T-cell (primary cell): ENCODE results near the gene BORCS8. TPM values are rescaled to one million over a fixed set of nuclear protein-coding genes. Genes with fewer than 3 reads are reported as not detected.

Experiments used
- ATAC-seq, 4 experiments: fragments of 200-7000 bp in 3 of 4; fragments of 150-1000 bp in 1 of 4; cut with Tn5 transposase; replicated peaks in 1 of 4; 1 replicate in 3 of 4; 2 replicates in 1 of 4; pipeline ENCODE4 v1.10.0; 2021; ENCODE audit warnings: moderate library complexity in 3 of 4, mild to moderate bottlenecking in 2 of 4, moderate number of reproducible peaks in 1 of 4
- CTCF ChIA-PET, 2 donors: fragments of 300-600 bp; sonication (Branson Sonifier 250); formaldehyde crosslinking; loops; one replicate each; lab custom pipeline; 2022; ENCODE audit warnings: antibody characterized with exemption in 2 of 2; lab: Charles Lee
- POLR2A ChIA-PET, 2 donors: fragments of 300-600 bp; sonication (Branson Sonifier 250); formaldehyde crosslinking; loops; one replicate each; lab custom pipeline; 2022; ENCODE audit warnings: antibody characterized with exemption in 2 of 2; lab: Charles Lee
- DNase-seq, 35 experiments: peaks; one replicate each; pipeline versions ENCODE4 v3.0.0 to v3.0.0-alpha.2; 2013 to 2023
- H3K27ac ChIP-seq: one replicate; pipeline ENCODE4 v1.5.1; 2013; ENCODE audit warnings: low read length
- H3K27me3 ChIP-seq, 2 experiments: replicated peaks in 1 of 2; 1 replicate in 1 of 2; 2 replicates in 1 of 2; pipeline versions ENCODE4 v1.6.1 to v1.7.0; 2013; ENCODE audit warnings: low read length in 1 of 2, mixed read lengths in 1 of 2; ENCODE audit not compliant: control insufficient read depth in 2 of 2, insufficient read depth in 2 of 2; ENCODE audit errors: extremely low read depth in 1 of 2
- H3K36me3 ChIP-seq, 2 donors: 1 replicate in 1 of 2; 2 replicates in 1 of 2; pipeline versions ENCODE4 v1.6.1 to v1.7.0; 2013; ENCODE audit warnings: low read length in 1 of 2; ENCODE audit not compliant: control insufficient read depth in 2 of 2, insufficient read depth in 1 of 2; ENCODE audit errors: extremely low read depth in 1 of 2
- H3K4me1 ChIP-seq, 2 experiments: 1 replicate in 1 of 2; 2 replicates in 1 of 2; pipeline versions ENCODE4 v1.6.1 to v1.7.0; 2013; ENCODE audit warnings: low read length in 2 of 2, mixed read lengths in 1 of 2; ENCODE audit not compliant: insufficient read depth in 2 of 2, control insufficient read depth in 1 of 2; ENCODE audit errors: extremely low read depth in 1 of 2
- H3K4me3 ChIP-seq, 2 donors: 1 replicate in 1 of 2; 2 replicates in 1 of 2; pipeline versions ENCODE4 v1.5.1 to v1.7.0; 2013; ENCODE audit warnings: mild to moderate bottlenecking in 2 of 2, low read length in 1 of 2, moderate library complexity in 1 of 2; ENCODE audit not compliant: control insufficient read depth in 1 of 2; ENCODE audit errors: extremely low read depth in 1 of 2
- H3K9me3 ChIP-seq: 2 replicates; pipeline ENCODE4 v1.7.0; 2013
- H3K27ac Mint-ChIP-seq, 2 donors: one replicate each; pipeline ENCODE4 v1.8.0; 2020 to 2021; ENCODE audit warnings: mild to moderate bottlenecking in 2 of 2, mixed read lengths in 2 of 2
- H3K27me3 Mint-ChIP-seq, 2 donors: one replicate each; pipeline ENCODE4 v1.8.0; 2021 to 2022; ENCODE audit warnings: mixed read lengths in 2 of 2
- H3K36me3 Mint-ChIP-seq: one replicate; pipeline ENCODE4 v1.8.0; 2021; ENCODE audit warnings: mixed read lengths
- H3K4me1 Mint-ChIP-seq, 3 donors: one replicate each; pipeline ENCODE4 v1.8.0; 2020 to 2022; ENCODE audit warnings: mixed read lengths in 3 of 3, mild to moderate bottlenecking in 1 of 3
- H3K4me3 Mint-ChIP-seq, 3 donors: one replicate each; pipeline ENCODE4 v1.8.0; 2020 to 2022; ENCODE audit warnings: mild to moderate bottlenecking in 3 of 3, mixed read lengths in 3 of 3, moderate library complexity in 3 of 3
- H3K9me3 Mint-ChIP-seq, 3 donors: one replicate each; pipeline ENCODE4 v1.8.0; 2020 to 2022; ENCODE audit warnings: mixed read lengths in 3 of 3
- WGBS: methylation state at CpG from one replicate; pipeline ENCODE4 v1.1.5; 2013; ENCODE audit warnings: missing lambda C conversion rate; ENCODE audit not compliant: insufficient coverage; 5-methylcytosine and 5-hydroxymethylcytosine counted together
- total RNA-seq, 35 experiments: library from RNA in 6 of 35; stranded (reverse) in 6 of 35; fragments of 120-200 nt in 1 of 35; gene quantifications; one replicate each; pipeline versions ENCODE4 v1.2.1 to v1.2.4 and lab custom pipeline; 2013 to 2026

BORCS8 gene
- total RNA-seq, 5 donors from 2014 or later (not counting 1 experiment from before 2014, with no cell fraction given) = 16.5 to 44.3 (median 35.5) TPM

DNA sequence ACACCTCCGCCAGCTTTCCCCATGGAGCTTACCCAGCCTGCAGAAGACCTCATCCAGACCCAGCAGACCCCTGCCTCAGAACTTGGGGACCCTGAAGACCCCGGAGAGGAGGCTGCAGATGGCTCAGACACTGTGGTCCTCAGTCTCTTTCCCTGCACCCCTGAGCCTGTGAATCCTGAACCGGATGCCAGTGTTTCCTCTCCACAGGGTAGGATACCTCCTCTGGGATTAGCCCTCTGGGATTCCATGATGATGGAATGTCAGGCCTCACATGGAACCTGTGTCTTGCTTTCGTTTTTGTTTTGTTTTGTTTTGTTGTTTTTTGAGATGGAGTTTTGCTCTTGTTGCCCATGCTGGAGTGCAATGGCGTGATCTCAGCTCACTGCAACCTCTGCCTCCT, 2.0 kb upstream of the BORCS8 start:
- CTCF ChIA-PET = no interaction called here
- Mint-ChIP-seq H3K27me3 (no peaks in the 10 kb centered on the region), H3K4me1 (peaks cover 48 to 58% (median 49%) of the 10 kb centered on the region in 3 donors)

DNA sequence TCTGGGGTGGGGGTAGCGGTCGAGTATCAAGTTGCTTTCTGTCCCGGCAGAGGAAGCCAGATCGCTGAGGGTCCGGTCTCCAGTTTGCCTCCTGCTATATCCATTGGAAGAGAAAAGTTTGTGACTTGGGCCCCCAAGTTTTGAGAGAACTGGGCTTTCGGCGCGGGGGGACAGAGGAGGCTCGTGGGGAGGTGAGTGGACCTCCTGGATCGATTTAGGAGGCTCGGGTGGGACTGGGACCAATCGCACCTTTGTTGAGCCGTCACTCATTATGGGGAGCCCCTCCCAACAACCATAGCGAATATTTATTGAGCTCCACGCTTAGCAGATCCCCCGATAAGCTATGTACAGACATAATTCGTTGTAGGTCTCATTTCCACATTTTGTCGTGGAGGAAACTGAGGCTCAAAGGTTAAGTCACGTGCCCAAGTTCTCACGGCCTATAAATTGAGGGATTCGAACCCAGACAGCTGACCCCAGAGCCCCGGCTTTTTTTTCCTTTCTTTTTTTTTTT, 1.0 kb upstream of the BORCS8 start:
- H3K9me3 Mint-ChIP-seq = no peaks in the 10 kb centered on the region
- peaks cover 9 to 52% of the 10 kb centered on the region in 2 experiments for H3K4me1 ChIP-seq
- no peaks in the 10 kb centered on the region for H3K27me3 ChIP-seq
- H3K4me3 Mint-ChIP-seq = peak overlapping the region; percentile 96 to 98 (median 96)
- WGBS = under 1% methylated on average over 15 of the region's 22 CpGs
- H3K27me3 Mint-ChIP-seq = no peaks in the 10 kb centered on the region
- H3K27ac ChIP-seq = peak overlapping the region; percentile 72
- H3K36me3 Mint-ChIP-seq = peaks cover 9% of the 10 kb centered on the region
- ChIA-PET CTCF (interaction anchor here in 1 of 2 donors (0.6 to 1.0 kb wide), 3 partner anchors 10 to 1640 kb away, joined by 5 to 6 read pairs (median 5); partner anchors contain the start of gene NR2C2AP), POLR2A (interaction anchor here in 1 of 2 donors (0.7 to 0.9 kb wide), 2 partner anchors 10 to 11 kb away, joined by 3 read pairs; partner anchors contain the start of gene NR2C2AP)
- peak in 2 of 35 experiments; percentile 7 to 42 for DNase-seq
- peak overlapping the region; percentile 99 for H3K27ac Mint-ChIP-seq
- H3K4me1 Mint-ChIP-seq = peaks cover 54 to 62% (median 54%) of the 10 kb centered on the region in 3 donors
- no peaks in the 10 kb centered on the region for H3K9me3 ChIP-seq
- H3K36me3 ChIP-seq = peaks cover 4 to 15% of the 10 kb centered on the region in 2 donors
- ATAC-seq = peak in 1 of 4 experiments; percentile 3
- peak overlapping the region; percentile 88 to 95 for H3K4me3 ChIP-seq

More for the DNA sequence above, 2.0 kb upstream of the BORCS8 start:
- 92% methylated on average over 2 of the region's 5 CpGs for WGBS
- H3K27ac Mint-ChIP-seq = peak overlapping the region; percentile 55 to 66
- DNase-seq (no peak), ATAC-seq (no peak)
- no peaks in the 10 kb centered on the region for H3K27me3 ChIP-seq
- H3K9me3 ChIP-seq = no peaks in the 10 kb centered on the region
- H3K27ac ChIP-seq = no peak overlapping the region
- H3K4me3 ChIP-seq = no peak overlapping the region
- no peaks in the 10 kb centered on the region for H3K9me3 Mint-ChIP-seq
- peaks cover 9 to 49% of the 10 kb centered on the region in 2 experiments for H3K4me1 ChIP-seq
- POLR2A ChIA-PET = no interaction called here
- peak overlapping the region; percentile 96 to 98 (median 96) for H3K4me3 Mint-ChIP-seq
- peaks cover 8 to 23% of the 10 kb centered on the region in 2 donors for H3K36me3 ChIP-seq
- H3K36me3 Mint-ChIP-seq = peaks cover 17% of the 10 kb centered on the region

DNA sequence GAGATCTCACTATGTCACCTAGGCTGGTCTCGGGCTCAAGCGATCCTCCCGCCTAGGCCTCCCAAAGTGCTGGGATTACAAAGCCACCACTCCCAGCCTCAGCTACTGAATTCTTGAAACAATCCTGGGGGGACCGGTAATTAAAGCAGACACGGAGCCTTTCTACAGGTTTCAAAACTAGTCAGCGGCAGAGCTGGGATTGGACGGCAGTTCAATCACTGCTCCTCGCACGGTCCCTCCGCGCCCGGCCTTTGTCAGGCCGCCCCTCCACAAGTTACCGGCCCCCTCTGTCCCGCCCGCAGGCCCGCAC, 229 bp downstream of the BORCS8 start:
- no peak for ATAC-seq

DNA sequence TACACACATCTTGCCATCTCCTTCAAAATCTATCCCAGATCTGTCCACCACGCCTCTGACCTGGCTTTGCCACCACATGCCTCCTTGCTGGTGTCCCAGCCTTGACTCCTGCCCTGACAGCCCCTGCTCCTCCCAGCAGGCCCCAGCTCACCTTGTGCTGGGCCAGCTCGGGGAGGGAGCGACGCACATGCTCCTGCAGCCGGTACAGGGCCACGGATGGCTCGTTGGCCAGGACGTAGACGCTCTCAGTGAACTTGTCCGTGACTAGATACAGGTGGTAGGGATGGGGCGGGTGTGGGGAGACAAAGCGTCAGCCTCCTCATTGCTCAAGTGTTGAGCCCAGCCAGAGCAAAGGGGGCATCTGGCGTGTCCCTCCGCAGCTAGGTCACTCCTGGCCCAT, 5.2 kb downstream of the BORCS8 start:
- Histone ChIP-seq H3K9me3 (no peaks in the 10 kb centered on the region), H3K27ac (no peak overlapping the region), H3K27me3 (no peaks in the 10 kb centered on the region), H3K36me3 (peaks cover 10 to 23% of the 10 kb centered on the region in 2 donors), H3K4me1 (peaks cover 9 to 37% of the 10 kb centered on the region in 2 experiments), H3K4me3 (no peak overlapping the region)
- 96% methylated on average over 14 of the region's 14 CpGs for WGBS
- ChIA-PET CTCF (no interaction called here), POLR2A (interaction anchor here in 1 of 2 donors (0.7 kb wide), 1 partner anchor 199 kb away, joined by 6 read pairs; no protein-coding TSS in a partner anchor)
- Mint-ChIP-seq H3K27me3 (no peaks in the 10 kb centered on the region), H3K27ac (no peak overlapping the region), H3K4me1 (peaks cover 29 to 41% (median 38%) of the 10 kb centered on the region in 3 donors), H3K9me3 (no peaks in the 10 kb centered on the region), H3K4me3 (no peak overlapping the region), H3K36me3 (peaks cover 26% of the 10 kb centered on the region)
- DNase-seq (no peak), ATAC-seq (no peak)

More for the DNA sequence above, 229 bp downstream of the BORCS8 start:
- Mint-ChIP-seq H3K4me1 (peaks cover 54 to 64% (median 54%) of the 10 kb centered on the region in 3 donors), H3K27me3 (no peaks in the 10 kb centered on the region), H3K4me3 (peak overlapping the region; percentile 96 to 98 (median 96)), H3K9me3 (no peaks in the 10 kb centered on the region), H3K27ac (peak overlapping the region; percentile 99), H3K36me3 (peaks cover 11% of the 10 kb centered on the region)
- 1% methylated on average over 17 of the region's 17 CpGs for WGBS
- Histone ChIP-seq H3K36me3 (peaks cover 0 to 8% of the 10 kb centered on the region in 2 donors), H3K27ac (peak overlapping the region; percentile 99), H3K4me3 (peak overlapping the region; percentile 95 to 97), H3K27me3 (no peaks in the 10 kb centered on the region), H3K4me1 (peaks cover 9 to 52% of the 10 kb centered on the region in 2 experiments), H3K9me3 (no peaks in the 10 kb centered on the region)
- ChIA-PET POLR2A (no interaction called here), CTCF (interaction anchor here (0.6 to 1.2 kb wide), 2 partner anchors 11 to 127 kb away, joined by 3 to 4 read pairs; no protein-coding TSS in a partner anchor)
- peak in 1 of 35 experiments; percentile 4 for DNase-seq

DNA sequence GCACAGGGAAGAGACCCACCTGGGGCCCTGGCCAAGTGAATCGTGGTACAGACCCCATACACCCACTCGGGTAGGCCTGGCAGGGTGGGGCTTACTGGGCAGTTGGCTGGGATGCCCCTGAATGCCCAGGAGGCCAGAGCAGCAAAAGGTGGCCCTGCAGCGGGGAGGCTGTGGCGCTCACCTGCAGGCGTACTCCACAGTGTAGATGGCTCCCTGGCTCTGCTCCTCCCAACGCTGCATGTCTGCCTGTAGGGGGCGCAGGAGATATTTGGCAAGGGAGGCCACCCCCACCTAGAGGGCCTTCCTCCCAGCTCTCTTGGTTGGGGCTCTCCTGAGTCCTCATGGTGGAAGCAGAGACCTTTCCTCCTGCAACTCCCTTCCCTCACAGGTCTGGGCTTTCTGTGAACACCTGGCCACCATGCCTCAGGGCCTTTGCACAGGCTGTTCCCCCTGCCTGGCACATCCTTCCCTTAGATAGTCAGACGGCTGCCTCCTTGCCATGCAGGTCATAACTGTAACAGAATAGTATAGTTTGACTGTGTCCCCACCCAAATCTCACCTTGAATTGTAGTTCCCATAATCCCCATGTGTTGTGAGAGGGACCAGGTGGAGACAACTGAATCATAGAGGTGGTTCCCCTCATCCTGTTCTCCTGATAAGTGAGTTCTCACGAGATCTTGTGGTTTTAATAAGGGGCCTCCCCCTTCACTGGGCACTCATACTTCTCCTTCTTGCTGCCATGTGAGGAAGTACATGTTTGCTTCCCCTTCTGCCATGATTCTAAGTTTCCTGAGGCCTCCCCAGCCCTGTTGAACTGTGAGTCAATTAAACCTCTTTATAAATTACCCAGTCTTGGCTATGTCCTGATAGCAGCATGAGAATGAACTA, 5.9 kb downstream of the BORCS8 start:
- Mint-ChIP-seq H3K4me1 (peaks cover 29 to 35% (median 34%) of the 10 kb centered on the region in 3 donors), H3K36me3 (peaks cover 30% of the 10 kb centered on the region), H3K9me3 (no peaks in the 10 kb centered on the region), H3K4me3 (no peak overlapping the region), H3K27me3 (no peaks in the 10 kb centered on the region), H3K27ac (peak overlapping the region in 1 of 2 donors; percentile 52)
- ATAC-seq (peak; percentile 84 to 89 (median 88)), DNase-seq (peak; percentile 21 to 76 (median 49))
- ChIA-PET POLR2A (interaction anchor here in 1 of 2 donors (0.5 kb wide), 1 partner anchor 39 kb away, joined by 3 read pairs; no protein-coding TSS in a partner anchor), CTCF (no interaction called here)
- Histone ChIP-seq H3K4me1 (peaks cover 6 to 31% of the 10 kb centered on the region in 2 experiments), H3K36me3 (peaks cover 14 to 29% of the 10 kb centered on the region in 2 donors), H3K27me3 (no peaks in the 10 kb centered on the region), H3K4me3 (no peak overlapping the region), H3K9me3 (no peaks in the 10 kb centered on the region), H3K27ac (no peak overlapping the region)
- WGBS = 76% methylated on average over 3 of the region's 9 CpGs

DNA sequence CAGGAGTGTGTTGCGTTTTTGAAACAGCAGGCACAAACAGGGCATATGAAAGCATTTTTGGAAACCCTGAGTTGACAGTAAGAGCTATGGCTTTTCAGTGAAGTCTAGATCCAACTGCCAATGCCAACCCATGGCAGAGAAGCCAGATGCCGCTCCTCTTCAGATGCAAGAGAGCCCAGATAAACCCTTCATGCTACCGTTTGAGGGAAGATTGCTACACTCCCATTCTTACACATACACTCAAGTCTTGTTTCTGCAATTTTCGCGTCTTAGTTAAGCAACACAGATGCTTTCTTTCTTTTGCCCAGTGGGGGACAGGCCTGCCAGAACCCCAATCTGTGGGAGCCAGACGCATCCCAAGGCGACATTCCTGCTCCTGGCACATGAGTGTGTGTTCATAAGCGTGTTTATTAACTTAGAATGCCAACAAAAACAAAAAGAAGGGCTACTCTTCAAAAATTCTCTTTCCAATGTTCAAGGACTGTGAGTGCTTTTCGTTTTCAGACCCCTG, 10.4 kb downstream of the BORCS8 start:
- POLR2A ChIA-PET = no interaction called here
- peaks cover 22 to 40% of the 10 kb centered on the region in 2 donors for H3K36me3 ChIP-seq
- Mint-ChIP-seq H3K9me3 (no peaks in the 10 kb centered on the region), H3K36me3 (peaks cover 27% of the 10 kb centered on the region), H3K4me1 (peaks cover 6 to 7% (median 6%) of the 10 kb centered on the region in 3 donors), H3K27ac (no peak overlapping the region), H3K4me3 (no peak overlapping the region), H3K27me3 (no peaks in the 10 kb centered on the region)
- 100% methylated on average over 6 of the region's 9 CpGs for WGBS
- no peaks in the 10 kb centered on the region for H3K9me3 ChIP-seq
- ATAC-seq = no peak
- H3K27ac ChIP-seq = no peak overlapping the region
- no peaks in the 10 kb centered on the region for H3K27me3 ChIP-seq
- H3K4me1 ChIP-seq = peaks cover 0 to 7% of the 10 kb centered on the region in 2 experiments
- CTCF ChIA-PET = no interaction called here
- H3K4me3 ChIP-seq = no peak overlapping the region
- DNase-seq = no peak
